ENCODE measurements around the gene MED12.

Gene MED12

GRCh38 chrX:71118032-71118984, at the start of gene MED12:
Gene MED12, plus strand, starts transcription at chrX:71118596. Its CDS starts 159 bp downstream, at chrX:71118755.
- H3K4me3 ChIP-seq (replicated peaks in 1 of 2; ENCODE audit: low read depth in 2 of 2, low read length in 2 of 2), result peak within 1 kb of the TSS; percentile 62 to 67
- no peak for TF ChIP-seq CTCF (IDR thresholded peaks at IDR 0.05; ENCODE audit: low read depth, low read length)
- DNase-seq (ENCODE audit: low read depth in 2 of 2), result peak; percentile 70 to 87

GRCh38 chrX:71070531-71070930, 47.9 kb upstream of the MED12 start:
- no peak overlapping the region for H3K4me3 ChIP-seq (replicated peaks in 1 of 2; ENCODE audit: low read depth in 2 of 2, low read length in 2 of 2)
- TF ChIP-seq CTCF (IDR thresholded peaks at IDR 0.05; ENCODE audit: low read depth, low read length), result no peak
- no peak for DNase-seq (ENCODE audit: low read depth in 2 of 2)

GRCh38 chrX:71081330-71082123, 36.9 kb upstream of the MED12 start:
- no peak overlapping the region for H3K4me3 ChIP-seq (replicated peaks in 1 of 2; ENCODE audit: low read depth in 2 of 2, low read length in 2 of 2)
- no peak for TF ChIP-seq CTCF (IDR thresholded peaks at IDR 0.05; ENCODE audit: low read depth, low read length)
- peak; percentile 44 to 70 for DNase-seq (ENCODE audit: low read depth in 2 of 2)

- no peak overlapping the region for H3K4me3 ChIP-seq (replicated peaks in 1 of 2; ENCODE audit: low read depth in 2 of 2, low read length in 2 of 2)
- no peak for TF ChIP-seq CTCF (IDR thresholded peaks at IDR 0.05; ENCODE audit: low read depth, low read length)
- DNase-seq (ENCODE audit: low read depth in 2 of 2), result no peak
Measured at GRCh38 chrX:71082124-71082647, 36.2 kb upstream of the MED12 start.

GRCh38 chrX:71082822-71083221, 35.6 kb upstream of the MED12 start:
- no peak for DNase-seq (ENCODE audit: low read depth in 2 of 2)
- TF ChIP-seq CTCF (IDR thresholded peaks at IDR 0.05; ENCODE audit: low read depth, low read length), result no peak
- no peak overlapping the region for H3K4me3 ChIP-seq (replicated peaks in 1 of 2; ENCODE audit: low read depth in 2 of 2, low read length in 2 of 2)

- TF ChIP-seq CTCF (IDR thresholded peaks at IDR 0.05; ENCODE audit: low read depth, low read length), result no peak
- H3K4me3 ChIP-seq (replicated peaks in 1 of 2; ENCODE audit: low read depth in 2 of 2, low read length in 2 of 2), result no peak overlapping the region
- no peak for DNase-seq (ENCODE audit: low read depth in 2 of 2)
Measured at GRCh38 chrX:71085900-71086299, 32.5 kb upstream of the MED12 start.
